ENCODE data around the gene RGS6.

The RGS6 gene

DNA sequence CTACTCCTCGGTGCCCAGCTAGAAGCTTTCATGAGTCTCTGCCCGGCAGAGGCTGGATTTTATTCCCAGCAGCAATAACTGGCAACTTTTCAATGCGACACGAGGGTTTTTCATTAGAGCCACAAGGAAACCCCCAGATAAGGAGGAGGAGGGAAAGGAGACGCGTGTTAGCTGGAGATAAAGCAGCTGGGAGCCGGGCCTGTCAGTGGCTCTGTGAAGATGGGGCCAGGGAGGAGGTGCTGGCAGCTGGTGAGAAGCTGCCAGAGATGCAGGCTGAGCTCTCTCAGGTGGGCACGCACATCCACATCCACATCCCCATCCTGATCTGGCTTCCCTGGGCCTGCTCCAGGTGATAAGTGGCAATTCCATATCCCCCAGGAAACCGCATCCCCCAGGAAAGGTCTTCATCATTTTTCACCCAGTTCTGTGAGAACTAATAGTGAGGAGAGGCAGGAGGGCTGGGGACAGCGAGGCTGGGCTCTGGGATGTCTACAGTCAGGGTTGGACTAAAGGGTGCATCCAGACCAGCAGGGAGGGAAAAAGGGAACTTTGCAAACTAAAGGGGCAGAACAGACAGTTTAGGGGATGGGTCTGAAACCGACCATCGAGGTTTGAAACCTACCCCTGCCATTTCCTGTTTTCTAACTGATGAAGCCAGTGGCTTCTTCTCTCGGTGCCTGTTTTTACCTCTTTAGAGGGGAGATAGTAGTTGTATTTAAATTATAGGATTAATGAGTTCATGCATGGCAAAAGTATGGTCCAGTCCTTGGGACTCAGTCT, 548.4 kb downstream of the RGS6 start:
- no peak for DNase-seq (ENCODE audit: extremely low read depth in 1 of 2, low read depth in 1 of 2)

DNA sequence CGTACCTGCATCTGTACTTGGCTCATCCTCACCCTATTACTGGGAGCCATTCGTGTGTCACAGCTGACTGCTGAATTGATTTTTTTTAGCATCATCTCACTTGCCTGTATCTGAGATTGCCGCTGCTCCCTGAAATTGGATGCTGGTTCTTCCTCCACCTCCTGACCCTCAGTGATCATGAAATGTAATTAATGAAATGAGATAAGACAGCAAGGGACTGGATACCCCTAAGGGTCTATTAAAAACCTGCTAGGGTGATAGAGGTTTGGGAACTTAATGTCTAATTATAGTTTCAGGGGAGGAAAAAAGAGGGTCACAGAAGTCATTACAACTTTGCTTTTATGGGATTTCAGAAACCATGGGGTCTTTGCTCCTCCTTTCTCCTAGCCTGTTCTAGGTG, 551.1 kb downstream of the RGS6 start:
- no peak for DNase-seq (ENCODE audit: extremely low read depth in 1 of 2, low read depth in 1 of 2)

DNA sequence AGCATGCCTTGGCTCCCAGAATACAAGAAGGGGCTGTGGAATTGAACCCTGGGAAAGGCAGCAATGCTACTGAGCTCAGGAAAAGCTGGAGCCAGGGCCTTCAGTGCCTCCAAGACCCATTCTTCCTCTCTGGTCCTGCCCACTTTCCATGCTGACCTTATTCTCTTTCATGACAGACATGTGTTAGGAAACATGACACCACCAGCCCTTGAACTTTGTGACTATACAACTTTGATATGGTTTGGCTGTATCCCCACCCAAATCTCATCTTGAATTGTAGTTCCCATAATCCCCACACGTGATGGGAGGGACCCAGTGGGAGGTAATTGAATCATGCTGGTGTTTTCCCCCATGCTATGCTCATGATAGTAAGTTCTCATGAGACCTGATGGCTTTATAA, 553.5 kb downstream of the RGS6 start:
- DNase-seq (ENCODE audit: extremely low read depth in 1 of 2, low read depth in 1 of 2): no peak

DNA sequence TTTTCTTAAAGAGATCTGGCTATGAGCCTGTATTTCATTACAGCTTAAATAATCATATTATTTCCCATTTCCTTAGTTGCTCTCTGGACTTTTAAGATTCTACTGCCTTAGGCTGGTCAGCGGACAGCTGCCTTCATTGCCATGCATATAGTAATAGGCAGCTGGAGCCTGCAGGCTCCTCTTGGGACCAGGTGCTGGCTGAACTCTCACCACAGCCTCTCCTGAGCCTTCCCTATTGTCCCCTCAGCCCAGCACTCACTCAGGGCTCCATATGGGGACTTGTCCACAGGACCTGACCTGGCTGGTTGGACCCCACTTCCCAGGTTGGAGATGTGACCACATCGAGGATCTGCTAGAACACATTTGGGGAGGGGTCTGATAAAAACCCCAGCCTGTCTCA, 556.3 kb downstream of the RGS6 start:
- no peak for DNase-seq (ENCODE audit: extremely low read depth in 1 of 2, low read depth in 1 of 2)

DNA sequence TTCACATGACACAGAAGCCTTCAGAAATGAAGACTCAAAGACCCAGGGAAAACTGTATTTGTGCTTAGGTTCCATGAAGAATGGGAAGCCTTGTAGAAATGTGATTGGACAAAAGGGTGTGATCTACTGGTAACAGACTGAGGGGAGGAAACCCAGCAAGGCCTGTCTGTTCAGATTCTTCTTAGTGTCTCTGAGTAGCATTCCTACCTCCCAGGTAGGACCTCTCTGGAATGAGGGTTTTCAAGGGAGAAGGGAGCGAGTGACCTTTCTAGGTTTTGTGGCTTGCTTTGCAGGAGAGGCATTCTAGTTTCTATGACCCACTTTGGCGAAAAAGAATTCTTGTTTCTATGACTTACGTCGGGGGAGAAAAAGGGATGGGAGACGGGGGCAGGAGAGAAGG, 560.0 kb downstream of the RGS6 start:
- DNase-seq (ENCODE audit: extremely low read depth in 1 of 2, low read depth in 1 of 2): no peak

DNA sequence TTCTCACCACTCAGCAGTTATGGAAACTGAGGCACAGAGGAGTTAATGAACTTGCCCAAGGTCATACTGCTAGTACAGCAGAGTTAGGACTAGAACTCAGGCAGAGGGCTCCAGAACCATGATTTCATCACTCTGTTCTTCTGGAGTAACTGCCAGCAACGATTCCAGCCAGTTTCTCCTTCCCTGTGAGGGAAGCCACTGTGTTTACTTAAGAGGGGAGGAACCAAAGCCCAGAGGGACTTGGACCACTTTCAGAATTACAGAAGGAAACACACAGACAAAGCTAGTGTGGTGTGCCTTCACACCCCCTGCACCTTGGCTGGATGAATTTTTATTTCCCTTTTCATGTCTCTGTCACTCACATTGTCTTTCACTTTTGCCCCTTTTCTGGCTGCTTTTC, 563.4 kb downstream of the RGS6 start:
- no peak for DNase-seq (ENCODE audit: extremely low read depth in 1 of 2, low read depth in 1 of 2)

DNA sequence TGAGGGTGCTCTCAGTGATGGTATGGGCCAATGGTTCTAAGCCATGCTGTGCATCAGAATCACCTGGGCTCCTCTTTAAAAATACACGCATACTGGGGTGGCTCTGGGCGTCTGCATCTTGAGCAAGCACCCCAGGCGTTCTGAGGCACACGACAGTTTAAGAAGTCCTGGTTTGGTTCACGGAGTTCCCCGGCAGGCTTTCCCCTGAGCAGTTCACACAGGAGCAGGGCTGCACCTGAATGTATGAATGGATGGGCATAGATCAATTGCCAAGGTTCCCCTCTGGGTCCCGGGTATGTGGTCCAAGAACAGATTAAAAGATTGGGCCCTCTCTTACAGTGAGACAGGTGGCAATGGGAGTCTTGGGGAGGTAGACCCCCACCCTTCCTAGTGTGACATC, 566.4 kb downstream of the RGS6 start:
- DNase-seq (ENCODE audit: extremely low read depth in 1 of 2, low read depth in 1 of 2): no peak

DNA sequence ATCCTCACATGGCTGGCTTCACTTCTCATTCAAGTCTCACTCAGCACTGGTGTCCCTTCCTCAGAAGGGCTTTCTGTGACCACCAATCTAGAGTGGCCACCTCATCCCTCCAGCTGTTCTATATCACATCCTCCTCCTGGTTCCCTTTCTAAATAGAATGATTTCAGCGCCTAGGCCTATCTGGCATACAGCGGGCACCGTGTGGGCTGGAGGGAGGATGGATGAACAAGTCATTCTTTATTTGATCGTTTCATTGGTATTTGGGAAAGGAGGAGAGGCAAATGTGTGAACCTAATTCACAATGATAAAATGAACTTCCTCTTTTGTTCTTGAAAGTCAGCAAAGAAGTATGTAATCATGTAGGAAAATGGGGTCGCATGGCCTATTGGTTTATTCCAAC, 567.5 kb downstream of the RGS6 start:
- no peak for DNase-seq (ENCODE audit: extremely low read depth in 1 of 2, low read depth in 1 of 2)

DNA sequence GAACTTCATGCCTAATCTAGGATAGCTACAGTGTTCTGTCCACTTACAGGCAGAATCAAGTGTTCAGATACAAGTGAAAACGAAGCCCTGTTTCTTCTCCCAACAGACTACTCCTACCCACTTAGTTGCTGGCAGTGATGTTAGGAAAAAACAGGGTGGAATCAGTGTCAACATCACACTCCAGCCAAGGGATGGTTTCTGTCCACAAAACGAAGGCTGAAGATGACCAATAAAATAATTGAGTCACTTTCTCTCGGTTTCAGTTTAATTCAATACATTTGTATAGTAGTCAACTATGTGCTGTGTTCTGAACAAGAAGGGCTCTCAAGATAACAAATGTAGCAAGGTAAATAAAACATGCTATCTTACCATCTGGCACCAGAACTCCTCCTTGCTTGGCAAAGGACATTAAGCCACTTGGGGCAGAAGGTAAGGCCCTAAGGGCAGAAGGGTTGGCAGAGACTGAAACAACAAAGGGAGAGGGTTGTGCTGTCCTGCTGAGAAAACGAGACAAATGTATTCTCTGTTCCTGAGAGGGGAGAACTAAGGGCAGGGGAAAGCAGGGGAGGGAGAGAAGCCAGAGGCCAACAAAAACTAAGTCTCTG, 568.1 kb downstream of the RGS6 start:
- DNase-seq (ENCODE audit: extremely low read depth in 1 of 2, low read depth in 1 of 2): no peak

DNA sequence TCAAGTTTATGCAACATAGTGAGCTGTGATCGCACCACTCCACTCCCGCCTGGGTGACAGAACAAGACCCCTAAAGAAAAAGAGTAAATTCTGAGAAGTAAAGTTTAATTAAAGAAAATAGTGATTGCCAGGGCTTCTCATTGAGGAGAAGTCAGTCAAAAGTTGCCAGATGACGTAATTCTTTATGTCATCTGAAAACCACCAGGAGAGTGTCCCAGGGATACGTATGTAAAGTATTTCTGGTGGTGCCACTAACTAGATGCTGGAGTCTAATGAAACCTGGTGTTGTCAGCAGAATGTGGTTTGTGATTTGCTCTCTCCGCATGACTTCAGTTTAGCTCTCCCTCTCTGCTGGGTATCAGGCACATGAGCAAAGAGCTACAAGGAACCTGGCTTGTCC, 569.2 kb downstream of the RGS6 start:
- DNase-seq (ENCODE audit: extremely low read depth in 1 of 2, low read depth in 1 of 2): no peak

DNA sequence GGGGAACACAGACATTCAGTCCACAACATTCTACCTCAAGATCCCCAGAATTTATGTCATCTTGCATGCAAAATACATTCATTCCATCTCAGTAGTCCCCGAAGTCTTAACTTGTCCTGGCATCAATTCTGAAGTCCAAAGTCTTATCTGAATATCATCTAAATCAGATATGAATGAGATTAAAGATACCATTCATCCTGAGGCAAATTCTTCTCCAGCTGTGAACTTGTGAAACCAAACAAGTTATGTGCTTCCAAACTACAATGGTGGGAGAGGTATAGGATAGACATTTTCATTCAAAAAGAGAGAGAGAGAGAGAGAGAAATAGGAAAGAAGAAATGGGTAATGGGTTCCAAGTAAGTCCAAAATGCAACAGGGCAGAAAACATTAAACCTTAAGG, 571.0 kb downstream of the RGS6 start:
- no peak for DNase-seq (ENCODE audit: extremely low read depth in 1 of 2, low read depth in 1 of 2)

DNA sequence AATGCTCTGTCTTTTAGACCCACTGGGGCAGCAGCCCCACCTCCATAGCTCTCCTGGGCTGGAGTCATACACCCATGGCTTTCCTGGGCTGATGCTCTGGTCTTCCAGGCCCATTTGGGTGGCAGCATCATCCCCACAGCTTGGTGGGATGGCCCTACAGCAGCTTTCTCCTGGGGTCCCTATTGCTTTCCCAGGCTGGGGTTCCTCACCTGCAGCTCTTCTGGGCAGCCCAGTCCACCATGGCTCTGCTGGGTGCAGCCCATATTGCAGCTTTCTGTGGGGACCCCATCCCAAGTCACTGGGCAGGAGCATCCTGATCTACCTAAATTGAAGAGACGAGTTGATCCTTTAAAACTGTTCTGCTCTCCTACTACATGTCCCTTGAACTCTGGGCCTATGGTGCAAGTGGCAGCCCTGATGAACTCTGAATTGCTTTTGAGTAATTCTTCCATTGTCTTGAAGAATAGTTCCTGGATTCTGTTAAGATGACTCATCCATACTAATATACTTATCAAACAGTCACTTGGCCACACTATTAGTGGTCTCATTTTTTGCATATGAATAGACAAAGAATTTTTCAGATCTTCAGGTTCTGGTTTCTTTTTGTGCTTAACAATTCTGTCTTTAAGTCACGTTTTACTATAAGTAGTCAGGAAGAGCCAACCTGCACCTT, 571.6 kb downstream of the RGS6 start:
- no peak for DNase-seq (ENCODE audit: extremely low read depth in 1 of 2, low read depth in 1 of 2)

DNA sequence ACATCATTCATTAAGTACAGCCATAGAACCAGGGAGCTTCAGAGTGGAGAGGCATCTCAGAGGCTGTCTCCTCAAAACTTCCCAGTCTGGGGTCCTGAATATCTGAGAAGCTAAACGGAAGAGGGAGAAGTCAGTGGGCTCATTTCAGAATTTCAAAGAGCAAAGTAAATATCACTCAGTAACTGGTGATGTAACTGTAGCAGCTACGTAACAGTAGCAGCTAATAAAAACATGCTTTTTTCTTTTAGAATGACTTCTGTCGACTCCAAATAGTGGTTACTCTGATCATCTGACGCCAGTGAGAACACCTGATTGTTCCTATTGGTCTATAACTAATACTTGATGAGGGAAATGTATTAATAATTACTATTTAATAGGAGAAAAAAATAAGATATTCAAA, 578.3 kb downstream of the RGS6 start:
- DNase-seq (ENCODE audit: extremely low read depth in 1 of 2, low read depth in 1 of 2): no peak

DNA sequence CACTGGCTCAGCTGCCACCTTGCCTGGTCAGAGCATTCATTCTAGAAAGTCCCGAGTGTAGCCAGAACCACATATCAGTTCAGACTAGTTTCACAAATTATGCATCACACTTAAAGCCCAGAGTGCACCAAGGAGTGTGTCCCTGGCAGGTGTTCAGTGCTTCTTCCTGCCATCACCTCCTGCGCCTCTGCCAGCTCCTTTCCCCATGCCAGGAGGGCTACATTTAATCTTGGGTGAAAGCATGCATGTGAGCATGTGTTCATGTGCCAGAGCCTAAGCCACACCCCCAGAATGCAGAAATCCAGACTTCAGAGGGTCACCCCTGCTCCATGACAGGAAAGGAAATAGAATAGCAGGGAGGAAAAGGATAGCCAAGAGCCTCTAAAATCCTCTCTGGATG, 580.1 kb downstream of the RGS6 start:
- DNase-seq (ENCODE audit: extremely low read depth in 1 of 2, low read depth in 1 of 2): no peak

DNA sequence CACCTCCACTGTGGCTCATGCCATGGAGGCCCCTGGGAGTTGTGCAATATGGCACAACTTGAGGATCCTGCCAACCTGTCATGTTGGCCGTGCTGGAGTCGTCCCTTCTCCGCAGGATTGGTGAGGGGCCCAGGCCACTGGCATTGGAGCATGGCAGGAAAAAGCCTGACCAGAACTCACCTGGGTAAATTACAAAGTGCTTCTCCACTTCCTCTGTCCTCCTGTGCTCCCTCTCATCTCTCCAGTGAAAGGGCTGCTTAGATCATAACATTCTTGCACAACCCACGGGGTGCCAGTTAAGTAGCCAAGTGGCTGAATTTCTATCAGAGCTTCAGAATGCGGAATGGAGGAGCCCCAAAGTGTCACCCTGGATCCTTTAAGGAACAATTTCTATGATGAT, 580.7 kb downstream of the RGS6 start:
- no peak for DNase-seq (ENCODE audit: extremely low read depth in 1 of 2, low read depth in 1 of 2)

DNA sequence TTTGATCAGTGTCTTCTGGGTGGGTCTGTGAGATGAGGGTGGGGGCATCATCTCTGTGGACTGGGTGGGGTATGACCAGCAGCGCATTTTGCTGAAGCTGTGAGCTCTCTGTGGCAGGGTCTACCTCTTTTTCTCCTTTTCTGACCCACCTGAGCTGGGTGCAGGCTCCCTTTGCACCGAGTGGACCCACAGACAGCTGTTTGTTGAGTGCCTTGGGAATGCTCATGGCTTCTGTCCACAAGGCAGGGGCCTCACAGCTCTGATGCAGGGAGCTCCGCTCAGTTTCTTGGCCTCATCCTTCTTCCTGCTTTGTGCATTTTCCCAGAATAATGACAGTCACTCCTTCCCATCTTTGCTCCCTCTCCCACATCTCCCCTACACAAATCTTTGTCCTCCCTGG, 581.1 kb downstream of the RGS6 start:
- no peak for DNase-seq (ENCODE audit: extremely low read depth in 1 of 2, low read depth in 1 of 2)

DNA sequence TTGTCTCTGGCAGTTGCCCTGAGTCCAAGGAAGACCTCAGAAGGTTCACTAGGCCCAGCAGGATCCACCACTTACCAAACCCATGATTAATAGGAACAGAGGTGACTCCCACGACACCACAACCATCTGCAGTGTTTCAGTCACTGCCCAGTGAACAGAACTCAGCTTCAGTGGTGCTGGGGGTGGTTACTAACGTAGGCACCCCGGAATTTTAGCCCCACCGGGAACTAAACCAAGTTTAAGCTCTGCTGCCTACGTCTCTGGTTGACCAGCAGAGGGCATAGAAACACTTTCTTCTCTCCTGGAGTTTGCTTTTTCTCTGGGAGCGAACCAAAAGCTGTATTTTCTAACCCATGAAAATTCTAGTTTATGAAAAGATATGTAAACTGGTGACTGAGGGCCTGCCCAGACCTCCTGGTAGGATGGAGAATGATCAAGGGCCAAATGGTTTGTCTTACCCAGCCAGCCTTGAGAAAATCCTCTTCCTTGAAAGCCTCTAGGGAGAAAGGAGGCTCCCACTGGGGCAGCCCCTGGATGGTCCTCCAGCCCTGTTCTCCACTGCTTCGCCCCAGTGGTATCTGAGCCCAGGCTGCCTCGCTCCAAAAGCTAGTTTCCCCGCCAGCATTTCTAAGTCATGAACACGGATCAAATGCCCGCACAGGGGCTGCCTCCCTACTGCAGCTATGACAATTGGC, 581.9 kb downstream of the RGS6 start:
- DNase-seq (ENCODE audit: extremely low read depth in 1 of 2, low read depth in 1 of 2): no peak

DNA sequence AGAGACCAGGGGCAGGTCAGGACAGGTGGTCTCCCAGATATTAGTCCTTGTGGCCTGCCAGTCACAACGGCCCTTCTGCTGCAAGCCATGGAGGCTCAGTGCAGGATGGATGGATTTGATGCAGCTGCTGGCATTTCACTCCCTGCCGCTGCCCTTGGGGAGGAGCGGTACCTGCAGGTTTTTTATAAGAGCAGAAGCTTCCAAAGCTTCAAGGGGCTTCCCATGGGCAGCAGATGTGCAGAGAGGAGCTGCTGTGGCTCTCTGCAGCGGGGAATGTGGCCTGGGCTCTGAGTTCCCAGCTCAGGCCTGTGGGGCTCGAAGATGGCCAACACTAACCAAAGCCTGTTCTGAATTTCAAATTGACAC, 582.4 kb downstream of the RGS6 start:
- DNase-seq (ENCODE audit: extremely low read depth in 1 of 2, low read depth in 1 of 2): no peak

DNA sequence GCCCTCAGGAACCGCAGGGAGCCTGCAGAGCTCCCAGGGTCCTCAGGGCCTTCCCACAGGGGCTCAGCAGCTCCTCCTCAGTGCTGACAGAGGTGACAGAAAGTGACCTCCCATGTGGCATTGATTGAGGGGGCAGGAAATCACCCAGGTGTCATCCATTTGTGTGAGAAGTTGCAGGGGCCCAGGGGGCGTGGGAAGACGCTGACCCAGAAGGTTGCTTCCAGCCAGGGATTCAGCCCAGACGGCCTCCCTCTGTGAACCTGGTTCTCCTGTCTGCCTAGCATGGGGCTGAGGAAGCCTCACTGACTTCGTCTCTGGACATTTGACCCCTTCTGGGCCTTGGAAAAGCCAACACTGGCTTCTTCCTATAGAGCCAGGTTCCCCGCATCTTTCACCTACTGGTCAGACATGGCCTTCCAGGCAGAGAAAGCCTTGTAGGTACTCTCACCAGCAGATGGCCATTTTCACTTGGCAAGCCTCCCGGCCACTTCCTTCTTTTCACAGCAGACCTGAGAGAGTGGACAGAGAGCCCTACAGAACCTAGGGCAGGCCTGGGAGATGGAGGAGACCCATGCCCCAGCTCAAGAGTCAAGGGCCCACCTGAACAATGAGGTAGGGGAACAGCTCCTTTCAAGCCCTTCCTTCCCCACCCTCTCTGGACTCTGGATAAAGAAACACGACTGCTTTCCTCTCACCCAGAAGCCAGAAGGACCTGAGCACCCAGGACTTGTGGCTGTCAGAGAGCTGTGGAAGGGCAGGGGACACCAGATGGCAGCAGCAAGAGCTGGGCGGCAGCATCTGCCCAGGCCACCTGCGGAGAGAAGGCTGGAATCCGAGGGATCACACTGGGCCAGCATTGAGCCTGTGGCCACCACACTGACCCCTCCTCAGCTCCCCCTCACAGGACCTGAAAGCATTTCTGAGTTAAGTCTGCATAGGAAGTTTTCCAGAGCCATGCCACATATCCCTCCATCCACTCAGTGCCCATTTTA, 583.8 kb downstream of the RGS6 start:
- no peak for DNase-seq (ENCODE audit: extremely low read depth in 1 of 2, low read depth in 1 of 2)

DNA sequence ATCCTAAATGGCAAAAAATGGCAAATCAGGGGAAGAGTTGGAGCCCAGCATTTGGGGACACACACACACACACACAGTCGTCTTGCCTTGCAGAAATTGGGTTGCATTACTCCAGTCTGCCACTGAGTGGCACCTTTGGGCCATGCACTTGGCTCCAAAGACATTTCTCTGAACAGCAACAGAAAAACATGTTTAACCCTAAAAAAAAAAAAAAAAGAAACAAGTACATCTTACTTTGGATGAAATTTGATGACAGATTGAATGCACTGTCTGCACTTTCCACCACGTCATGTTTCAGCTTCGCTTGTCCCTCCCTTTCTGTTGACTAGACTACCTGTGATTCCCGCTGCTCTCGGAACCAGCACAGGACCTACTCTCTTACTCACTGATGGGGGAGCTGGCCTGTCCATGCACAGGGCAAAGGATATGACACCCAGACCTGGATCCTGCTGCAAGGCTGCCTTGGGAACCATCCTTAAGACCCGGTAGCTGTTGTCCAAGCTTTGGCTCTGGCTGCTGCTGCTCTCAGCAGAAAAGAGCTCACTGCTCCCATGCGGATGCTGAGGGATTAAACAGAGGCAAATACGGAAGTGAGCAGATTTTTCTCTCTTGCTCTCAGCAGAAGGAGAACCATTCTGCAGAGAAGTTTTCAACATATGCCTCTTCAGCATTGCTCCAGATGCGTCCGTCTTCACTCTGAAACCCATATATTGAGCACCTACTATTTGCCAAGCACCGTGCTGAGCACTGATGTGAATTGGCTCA, 584.9 kb downstream of the RGS6 start:
- DNase-seq (ENCODE audit: extremely low read depth in 1 of 2, low read depth in 1 of 2): peak in 1 of 2 donors; percentile 45

Measured in activated CD8-positive, alpha-beta memory T cell treated with anti-CD3 and anti-CD28 coated beads for 1 hour (primary cell).